ENCODE results near the gene RPL26. TPM values are rescaled to one million over a fixed set of nuclear protein-coding genes. Genes with fewer than 3 reads are reported as not detected.

Gene RPL26
- total and polyA plus RNA-seq, 2 donors (not counting 1 experiment from before 2014, with no cell fraction given) = 2,684 to 4,449 TPM

DNA sequence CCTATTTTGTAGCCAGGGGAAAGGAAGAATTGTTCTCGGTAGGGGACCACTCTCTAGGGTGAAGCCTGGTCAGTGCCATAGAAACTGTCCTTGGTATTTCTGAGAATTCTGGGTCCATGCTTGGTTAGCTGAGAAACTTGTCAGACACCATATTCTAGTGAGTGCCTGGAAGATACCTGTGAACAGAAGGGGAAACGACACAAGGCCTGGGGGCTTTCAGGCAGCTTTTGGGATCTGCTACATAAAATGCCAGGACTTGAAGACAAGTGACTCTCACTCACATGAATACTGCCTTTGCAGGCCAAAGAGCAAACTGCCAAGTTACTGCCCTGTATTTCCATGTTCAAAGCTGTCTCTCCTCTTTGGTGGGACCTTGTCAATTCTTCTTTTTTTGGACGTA, 25.1 kb downstream of the RPL26 start:
- no peaks in the 10 kb centered on the region for H3K79me2 ChIP-seq (ENCODE audit: control insufficient read depth, insufficient read depth, low read length)
- Mint-ChIP-seq H3K27ac (no peak overlapping the region), H3K9me3 (ENCODE audit: insufficient read depth) (no peaks in the 10 kb centered on the region), H3K27me3 (peaks cover 4% of the 10 kb centered on the region), H3K4me3 (no peak overlapping the region), H3K4me1 (no peaks in the 10 kb centered on the region)
- no peaks in the 10 kb centered on the region for H3K9me3 ChIP-seq (ENCODE audit: control extremely low read depth in 1 of 3, control insufficient read depth in 2 of 3, insufficient read depth in 1 of 3, low read length in 2 of 3)
- no peak for TF ChIP-seq EZH2 (IDR thresholded peaks at IDR 0.05; ENCODE audit: borderline replicate concordance, insufficient read depth, low read depth, low read length, poor library complexity, severe bottlenecking)
- TF ChIP-seq, protein P1, sequence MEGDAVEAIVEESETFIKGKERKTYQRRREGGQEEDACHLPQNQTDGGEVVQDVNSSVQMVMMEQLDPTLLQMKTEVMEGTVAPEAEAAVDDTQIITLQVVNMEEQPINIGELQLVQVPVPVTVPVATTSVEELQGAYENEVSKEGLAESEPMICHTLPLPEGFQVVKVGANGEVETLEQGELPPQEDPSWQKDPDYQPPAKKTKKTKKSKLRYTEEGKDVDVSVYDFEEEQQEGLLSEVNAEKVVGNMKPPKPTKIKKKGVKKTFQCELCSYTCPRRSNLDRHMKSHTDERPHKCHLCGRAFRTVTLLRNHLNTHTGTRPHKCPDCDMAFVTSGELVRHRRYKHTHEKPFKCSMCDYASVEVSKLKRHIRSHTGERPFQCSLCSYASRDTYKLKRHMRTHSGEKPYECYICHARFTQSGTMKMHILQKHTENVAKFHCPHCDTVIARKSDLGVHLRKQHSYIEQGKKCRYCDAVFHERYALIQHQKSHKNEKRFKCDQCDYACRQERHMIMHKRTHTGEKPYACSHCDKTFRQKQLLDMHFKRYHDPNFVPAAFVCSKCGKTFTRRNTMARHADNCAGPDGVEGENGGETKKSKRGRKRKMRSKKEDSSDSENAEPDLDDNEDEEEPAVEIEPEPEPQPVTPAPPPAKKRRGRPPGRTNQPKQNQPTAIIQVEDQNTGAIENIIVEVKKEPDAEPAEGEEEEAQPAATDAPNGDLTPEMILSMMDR (IDR thresholded peaks at IDR 0.05) = no peak
- ChIA-PET CTCF (no interaction called here), POLR2A (no interaction called here)
- DNase-seq (no peak), ATAC-seq (ENCODE audit: low read depth) (no peak)
- no peaks in the 10 kb centered on the region for H3K27me3 ChIP-seq (replicated peaks in 1 of 4; ENCODE audit: control extremely low read depth in 1 of 4, control insufficient read depth in 3 of 4, insufficient read depth in 4 of 4, low read length in 3 of 4)
- H3K4me3 ChIP-seq (ENCODE audit: control extremely low read depth in 1 of 5, extremely low read depth in 1 of 5, insufficient read depth in 1 of 5, low read depth in 2 of 5, low read length in 4 of 5) = no peak overlapping the region
- no peak overlapping the region for H3K4me2 ChIP-seq (replicated peaks; ENCODE audit: low read depth, low read length, poor library complexity, severe bottlenecking)
- no peak overlapping the region for H3K9ac ChIP-seq (ENCODE audit: low read length)
- no peaks in the 10 kb centered on the region for H3K36me3 ChIP-seq (replicated peaks in 1 of 2; ENCODE audit: control extremely low read depth in 1 of 2, control insufficient read depth in 1 of 2, extremely low read depth in 1 of 2, insufficient read depth in 2 of 2, low read length in 1 of 2)
- H3K4me1 ChIP-seq (ENCODE audit: control insufficient read depth in 2 of 2, insufficient read depth in 2 of 2, low read length in 2 of 2) = no peaks in the 10 kb centered on the region
- H3K27ac ChIP-seq (ENCODE audit: low read length in 2 of 2) = no peak overlapping the region
- intact Hi-C loops (cut with micrococcal nuclease) = no loop called here
- no peaks in the 10 kb centered on the region for H4K20me1 ChIP-seq (ENCODE audit: control insufficient read depth, insufficient read depth, low read length, poor library complexity, severe bottlenecking)
- WGBS (ENCODE audit: insufficient coverage) = 95% methylated on average over 2 of the region's 3 CpGs
- H2AFZ ChIP-seq (ENCODE audit: insufficient read depth, low read depth, low read length, poor library complexity, severe bottlenecking) = no peak overlapping the region

DNA sequence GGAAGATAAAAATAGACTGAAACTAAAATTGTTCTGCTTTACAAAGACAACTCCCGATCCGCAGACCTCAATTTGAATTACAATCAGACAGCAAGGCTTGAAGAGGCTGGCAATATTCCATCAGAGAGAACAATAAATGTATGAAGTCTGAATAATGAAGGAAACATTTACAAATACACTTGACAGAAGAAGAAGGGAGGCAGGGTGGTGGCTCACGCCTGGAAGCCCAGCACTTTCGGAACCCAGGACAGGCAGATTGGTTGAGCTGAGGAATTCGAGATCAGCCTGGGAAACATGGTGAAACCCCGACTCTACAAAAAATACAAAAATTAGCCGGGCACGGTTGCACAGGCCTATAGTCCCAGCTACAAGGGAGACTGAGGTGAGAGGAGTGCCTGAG, 28.8 kb downstream of the RPL26 start:
- no peaks in the 10 kb centered on the region for H3K79me2 ChIP-seq (ENCODE audit: control insufficient read depth, insufficient read depth, low read length)
- H3K27ac ChIP-seq (ENCODE audit: low read length in 2 of 2) = no peak overlapping the region
- DNase-seq (no peak), ATAC-seq (ENCODE audit: low read depth) (no peak)
- H3K9me3 ChIP-seq (ENCODE audit: control extremely low read depth in 1 of 3, control insufficient read depth in 2 of 3, insufficient read depth in 1 of 3, low read length in 2 of 3) = no peaks in the 10 kb centered on the region
- H2AFZ ChIP-seq (ENCODE audit: insufficient read depth, low read depth, low read length, poor library complexity, severe bottlenecking) = no peak overlapping the region
- no peaks in the 10 kb centered on the region for H3K4me1 ChIP-seq (ENCODE audit: control insufficient read depth in 2 of 2, insufficient read depth in 2 of 2, low read length in 2 of 2)
- H3K27me3 Mint-ChIP-seq = peaks cover 18% of the 10 kb centered on the region
- no peak overlapping the region for H3K27ac Mint-ChIP-seq
- H3K4me3 Mint-ChIP-seq = no peak overlapping the region
- no peak overlapping the region for H3K9ac ChIP-seq (ENCODE audit: low read length)
- no peaks in the 10 kb centered on the region for H3K4me1 Mint-ChIP-seq
- H3K36me3 ChIP-seq (replicated peaks in 1 of 2; ENCODE audit: control extremely low read depth in 1 of 2, control insufficient read depth in 1 of 2, extremely low read depth in 1 of 2, insufficient read depth in 2 of 2, low read length in 1 of 2) = no peaks in the 10 kb centered on the region
- WGBS (ENCODE audit: insufficient coverage) = 91% methylated on average over 3 of the region's 8 CpGs
- H3K9me3 Mint-ChIP-seq (ENCODE audit: insufficient read depth) = no peaks in the 10 kb centered on the region
- no peaks in the 10 kb centered on the region for H4K20me1 ChIP-seq (ENCODE audit: control insufficient read depth, insufficient read depth, low read length, poor library complexity, severe bottlenecking)
- TF ChIP-seq, protein P1 (IDR thresholded peaks at IDR 0.05) = no peak
- TF ChIP-seq EZH2 (IDR thresholded peaks at IDR 0.05; ENCODE audit: borderline replicate concordance, insufficient read depth, low read depth, low read length, poor library complexity, severe bottlenecking) = no peak
- no peaks in the 10 kb centered on the region for H3K27me3 ChIP-seq (replicated peaks in 1 of 4; ENCODE audit: control extremely low read depth in 1 of 4, control insufficient read depth in 3 of 4, insufficient read depth in 4 of 4, low read length in 3 of 4)
- no peak overlapping the region for H3K4me2 ChIP-seq (replicated peaks; ENCODE audit: low read depth, low read length, poor library complexity, severe bottlenecking)
- ChIA-PET CTCF (interaction anchor here (0.7 kb wide), 1 partner anchor 1938 kb away, joined by 3 read pairs; no protein-coding TSS in a partner anchor), POLR2A (no interaction called here)
- no peak overlapping the region for H3K4me3 ChIP-seq (ENCODE audit: control extremely low read depth in 1 of 5, extremely low read depth in 1 of 5, insufficient read depth in 1 of 5, low read depth in 2 of 5, low read length in 4 of 5)
- intact Hi-C loops (cut with micrococcal nuclease) = no loop called here
